ENCODE measurements around the gene CENPX.
A peak's percentile ranks its signal among the peaks of the same experiment; 100 is the strongest.

CENPX gene

GRCh38 chr17:82022310-82022980 is at the start of gene CENPX:
Gene CENPX (minus strand): TSS chr17:82022878. CDS start chr17:82022861, 17 bp downstream.
- DNase-seq = no peak

GRCh38 chr17:82070611-82071010 is 47.9 kb upstream of the CENPX start:
- DNase-seq = no peak

- DNase-seq = peak; percentile 74
These were observed 43.1 kb upstream of the CENPX start, which contains the start of gene DUS1L for GRCh38 chr17:82065638-82066303. Gene DUS1L (minus strand): TSS chr17:82065804. CDS start chr17:82065059, 745 bp downstream.

GRCh38 chr17:82065193-82065637 is 42.5 kb upstream of the CENPX start:
- DNase-seq = peak; percentile 20

- DNase-seq = no peak
These were observed 41.9 kb upstream of the CENPX start for GRCh38 chr17:82064433-82065192.

- DNase-seq = no peak
These were observed 41.0 kb upstream of the CENPX start for GRCh38 chr17:82063424-82064415.

GRCh38 chr17:82062984-82063368 is 40.3 kb upstream of the CENPX start:
- DNase-seq = no peak

- DNase-seq = no peak
These were observed 39.7 kb upstream of the CENPX start for GRCh38 chr17:82062076-82062983.

- DNase-seq = no peak
These were observed 38.6 kb upstream of the CENPX start for GRCh38 chr17:82061047-82061925.

GRCh38 chr17:82060614-82061013 is 37.9 kb upstream of the CENPX start:
- DNase-seq = no peak

- no peak for DNase-seq
These were observed 37.3 kb upstream of the CENPX start for GRCh38 chr17:82060001-82060380.

GRCh38 chr17:82059272-82060000 is 36.8 kb upstream of the CENPX start:
- no peak for DNase-seq

- DNase-seq = no peak
These were observed 36.2 kb upstream of the CENPX start for GRCh38 chr17:82058855-82059249.

- DNase-seq = no peak
These were observed 35.7 kb upstream of the CENPX start for GRCh38 chr17:82058230-82058854.

- no peak for DNase-seq
These were observed 34.3 kb upstream of the CENPX start for GRCh38 chr17:82056729-82057621.

- no peak for DNase-seq
These were observed 33.5 kb upstream of the CENPX start for GRCh38 chr17:82055965-82056728.

Data from eye (tissue), 1 donor.